Dendritic cell treated with granulocyte-macrophage colony-stimulating factor and Interleukin-4, amounts not matched to agents 40 ng/mL and 50 ng/mL, for 4 days (primary cell): Measurements from ENCODE around the gene DOK5.

Experiments used
- H3K27ac Mint-ChIP-seq: one replicate; pipeline ENCODE4 v1.8.0; 2022; ENCODE audit warnings: mild to moderate bottlenecking, mixed read lengths
- H3K27me3 Mint-ChIP-seq: one replicate; pipeline ENCODE4 v1.8.0; 2022; ENCODE audit warnings: mild to moderate bottlenecking, mixed read lengths
- H3K36me3 Mint-ChIP-seq: one replicate; pipeline ENCODE4 v1.8.0; 2022; ENCODE audit warnings: low read depth, mixed read lengths
- H3K4me1 Mint-ChIP-seq: one replicate; pipeline ENCODE4 v1.8.0; 2022; ENCODE audit warnings: low read depth, mixed read lengths
- H3K4me3 Mint-ChIP-seq: one replicate; pipeline ENCODE4 v1.8.0; 2022; ENCODE audit warnings: mild to moderate bottlenecking, moderate library complexity, mixed read lengths
- H3K9me3 Mint-ChIP-seq: one replicate; pipeline ENCODE4 v1.8.0; 2022; ENCODE audit warnings: mixed read lengths
- intact Hi-C: fragments of 100-400 bp; cut with micrococcal nuclease; formaldehyde crosslinking; loops from one replicate; pipeline ENCODE4 v1.15.0; 2022

Gene DOK5

GRCh38 chr20:54690323-54690722 lies 214.9 kb downstream of the DOK5 start:
- Mint-ChIP-seq H3K36me3 (no peaks in the 10 kb centered on the region), H3K4me1 (no peaks in the 10 kb centered on the region), H3K4me3 (no peak overlapping the region), H3K27me3 (no peaks in the 10 kb centered on the region), H3K9me3 (no peaks in the 10 kb centered on the region), H3K27ac (no peak overlapping the region)
- intact Hi-C loops: no loop called here

GRCh38 chr20:54691327-54691726 lies 215.9 kb downstream of the DOK5 start:
- intact Hi-C loops: no loop called here
- Mint-ChIP-seq H3K27me3 (no peaks in the 10 kb centered on the region), H3K9me3 (no peaks in the 10 kb centered on the region), H3K4me3 (no peak overlapping the region), H3K36me3 (no peaks in the 10 kb centered on the region), H3K4me1 (no peaks in the 10 kb centered on the region), H3K27ac (no peak overlapping the region)

GRCh38 chr20:54692168-54692887 lies 216.9 kb downstream of the DOK5 start:
- H3K4me1 Mint-ChIP-seq: no peaks in the 10 kb centered on the region
- H3K27ac Mint-ChIP-seq: no peak overlapping the region
- H3K4me3 Mint-ChIP-seq: no peak overlapping the region
- no peaks in the 10 kb centered on the region for H3K9me3 Mint-ChIP-seq
- intact Hi-C loops: no loop called here
- no peaks in the 10 kb centered on the region for H3K27me3 Mint-ChIP-seq
- no peaks in the 10 kb centered on the region for H3K36me3 Mint-ChIP-seq

GRCh38 chr20:54694516-54694915 lies 219.1 kb downstream of the DOK5 start:
- H3K4me1 Mint-ChIP-seq: no peaks in the 10 kb centered on the region
- H3K27ac Mint-ChIP-seq: no peak overlapping the region
- no peaks in the 10 kb centered on the region for H3K9me3 Mint-ChIP-seq
- H3K36me3 Mint-ChIP-seq: no peaks in the 10 kb centered on the region
- H3K4me3 Mint-ChIP-seq: no peak overlapping the region
- no peaks in the 10 kb centered on the region for H3K27me3 Mint-ChIP-seq
- intact Hi-C loops: no loop called here

DNA sequence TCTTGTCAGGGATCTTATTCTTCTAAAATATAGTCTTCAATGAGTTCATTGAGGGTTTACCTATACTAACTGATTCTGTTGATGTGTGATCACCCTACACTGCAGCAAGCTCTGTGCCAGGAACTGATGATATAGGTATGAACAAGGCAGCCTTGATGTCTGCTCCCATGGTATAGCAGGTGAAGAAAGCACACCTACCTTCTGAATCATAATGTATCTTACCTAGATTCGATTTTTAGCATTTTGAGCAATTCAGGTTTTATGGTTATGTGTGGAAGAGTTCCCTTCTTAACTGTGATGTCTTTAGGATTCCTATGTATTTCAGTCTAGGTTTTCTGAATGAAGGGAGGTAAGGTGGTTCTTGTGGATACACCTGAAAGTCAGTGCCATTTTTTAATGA lies 223.0 kb downstream of the DOK5 start:
- Mint-ChIP-seq H3K27me3 (no peaks in the 10 kb centered on the region), H3K4me1 (no peaks in the 10 kb centered on the region), H3K9me3 (no peaks in the 10 kb centered on the region), H3K36me3 (no peaks in the 10 kb centered on the region), H3K27ac (no peak overlapping the region), H3K4me3 (no peak overlapping the region)
- intact Hi-C loops: no loop called here
